Activated T-cell treated with anti-CD3 and anti-CD28 coated beads, Interleukin-2, amount 50 U/mL, for 48 hours (primary cell): ENCODE measurements around the gene PPARA.

Experiments used
- DNase-seq, 2 experiments: peaks; one replicate each; pipeline ENCODE4 v3.0.0-alpha.2; 2020

Gene PPARA

DNA sequence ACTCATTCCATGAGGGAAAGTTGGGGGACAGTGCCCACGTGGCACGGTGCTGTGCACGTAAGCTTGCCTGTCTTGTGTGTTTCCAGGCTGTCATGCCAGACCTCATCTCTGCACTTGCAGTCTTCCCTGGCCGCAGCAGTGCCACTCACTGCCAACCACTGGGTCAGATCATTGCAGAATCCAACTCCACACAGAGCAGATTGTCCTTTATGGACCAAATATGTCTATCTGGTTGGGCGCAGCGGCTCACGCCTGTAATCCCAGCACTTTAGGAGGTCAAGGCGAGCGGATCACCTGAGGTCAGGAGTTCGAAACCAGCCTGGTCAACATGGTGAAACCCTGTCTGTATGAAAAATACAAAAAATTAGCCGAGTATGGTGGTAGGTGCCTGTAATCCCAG, 4.4 kb upstream of the PPARA start:
- no peak for DNase-seq

DNA sequence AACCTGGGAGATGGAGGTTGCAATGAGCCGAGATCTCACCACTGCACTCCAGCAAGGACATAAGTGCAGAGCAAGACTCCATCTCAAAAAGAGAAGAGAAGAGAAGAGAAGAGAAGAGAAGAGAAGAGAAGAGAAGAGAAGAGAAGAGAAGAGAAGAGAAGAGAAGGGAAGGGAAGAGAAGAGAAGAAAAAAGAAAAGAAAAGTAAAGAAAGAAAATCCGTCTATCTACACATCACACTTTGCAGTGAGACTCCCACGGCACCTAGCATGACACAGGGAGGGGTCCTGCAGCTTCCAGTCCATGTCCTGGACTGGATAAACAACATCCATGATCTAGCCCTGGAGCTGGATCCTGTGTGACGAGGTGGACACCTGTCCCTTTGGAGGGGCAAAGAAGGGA, 4.0 kb upstream of the PPARA start:
- DNase-seq = no peak

DNA sequence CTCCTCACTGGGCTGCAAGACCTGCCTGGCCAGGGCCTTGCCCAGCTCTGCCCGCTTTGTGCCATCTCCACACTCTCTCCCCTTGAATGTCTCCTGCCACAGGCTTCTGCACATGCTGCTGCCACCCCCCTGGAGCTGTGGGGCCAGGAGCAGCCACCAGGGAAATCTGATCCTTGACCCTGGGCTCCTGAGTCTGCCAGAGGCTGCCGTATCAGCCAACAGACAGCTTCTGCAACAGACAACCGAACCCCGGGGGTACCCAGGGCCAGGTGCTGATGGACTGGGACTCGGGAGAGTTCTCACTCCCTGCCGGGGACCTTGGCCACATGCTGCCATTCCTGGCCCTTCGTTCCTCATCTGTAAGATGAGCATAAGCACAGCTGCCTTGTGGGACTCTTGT, 3.3 kb upstream of the PPARA start:
- DNase-seq = no peak

DNA sequence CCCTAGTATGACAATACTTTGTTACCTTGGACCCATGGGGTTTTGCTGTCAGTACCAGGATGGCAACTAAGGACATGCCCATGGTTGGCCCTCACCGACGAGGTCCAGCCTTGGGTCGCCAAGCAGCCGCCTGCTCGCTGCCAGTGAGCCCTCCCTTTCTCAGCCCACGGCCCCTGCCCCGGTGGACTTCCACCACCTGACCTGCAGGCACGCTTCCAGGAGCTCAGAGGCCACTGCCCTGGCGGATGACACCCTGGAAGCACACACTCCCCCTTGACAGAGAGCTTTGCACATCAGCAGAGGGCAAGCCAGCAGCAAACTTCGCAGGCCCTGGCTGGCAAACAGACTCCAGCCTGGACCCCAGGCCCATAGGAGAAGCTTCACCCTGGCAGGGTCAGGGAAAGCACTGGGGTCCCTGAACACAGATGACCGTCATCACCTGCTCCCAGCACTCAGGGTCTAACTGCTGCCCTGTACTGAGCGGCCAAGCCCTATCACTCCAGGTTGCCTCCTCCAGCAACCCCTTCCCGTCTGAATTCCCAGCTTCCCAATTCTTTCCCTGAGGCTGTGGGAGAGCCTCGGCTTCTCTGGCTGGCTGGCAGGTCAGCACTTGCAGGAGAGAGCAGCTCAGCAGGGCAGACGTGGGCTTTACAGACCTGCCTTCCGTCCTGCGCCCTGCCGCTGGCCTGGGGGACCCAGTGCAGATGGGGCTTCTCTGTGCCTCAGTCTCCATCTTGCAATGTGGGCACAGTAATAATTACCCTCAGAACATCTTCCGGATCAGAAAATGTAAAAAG, 2.7 kb upstream of the PPARA start:
- DNase-seq = no peak

DNA sequence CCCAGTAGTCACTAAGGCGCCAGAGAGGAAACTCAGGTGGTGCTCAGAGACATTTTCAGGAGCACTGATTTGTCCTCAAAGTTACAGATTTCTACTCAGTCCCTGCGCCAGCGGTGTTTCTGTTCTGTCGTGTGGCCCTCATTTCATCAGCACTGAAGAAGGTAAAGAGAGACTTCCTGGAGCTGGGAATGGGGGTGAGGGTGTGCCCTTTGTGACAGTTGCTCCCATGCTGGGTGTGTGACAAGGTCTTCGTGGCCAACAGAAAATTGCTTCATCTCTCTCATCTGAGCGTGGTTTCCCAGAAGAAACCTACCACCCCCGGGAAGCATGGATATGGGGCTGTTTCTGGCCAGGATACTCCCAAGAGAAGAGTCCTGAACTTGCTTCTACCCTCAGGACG, 2.0 kb upstream of the PPARA start:
- no peak for DNase-seq

DNA sequence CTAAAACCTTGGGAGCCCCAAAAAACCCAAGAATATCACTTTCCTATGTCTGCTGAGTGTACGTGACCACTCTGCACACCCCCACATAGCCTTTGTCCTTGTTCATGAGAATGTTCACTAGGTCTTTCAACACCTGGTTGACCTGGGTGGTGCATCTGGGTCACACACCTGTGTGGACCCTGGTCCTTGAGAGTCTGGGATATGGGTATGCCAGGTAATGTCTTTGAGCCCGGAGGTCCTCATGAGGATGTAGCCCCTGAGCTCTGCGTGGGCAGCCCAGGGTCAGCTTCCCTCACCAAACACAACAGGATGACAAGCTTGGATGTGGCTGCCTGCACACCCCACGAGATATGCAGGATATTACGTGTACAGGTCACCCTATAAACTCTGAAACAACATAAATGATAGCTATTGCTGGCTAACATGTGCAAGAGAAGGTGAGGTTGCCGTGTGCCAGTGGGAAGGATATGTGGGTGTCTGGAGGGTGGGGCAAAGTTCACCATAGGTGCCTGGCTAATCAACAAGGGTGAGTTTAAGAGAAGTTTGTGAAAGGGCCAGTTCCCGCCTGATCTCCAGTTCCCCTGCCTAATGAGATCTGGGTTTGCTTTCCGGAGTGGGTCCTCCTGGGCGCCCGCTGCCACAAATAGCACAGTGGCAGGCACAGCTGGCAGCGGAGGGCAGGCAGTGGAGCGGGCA, 1.4 kb upstream of the PPARA start:
- DNase-seq = no peak

DNA sequence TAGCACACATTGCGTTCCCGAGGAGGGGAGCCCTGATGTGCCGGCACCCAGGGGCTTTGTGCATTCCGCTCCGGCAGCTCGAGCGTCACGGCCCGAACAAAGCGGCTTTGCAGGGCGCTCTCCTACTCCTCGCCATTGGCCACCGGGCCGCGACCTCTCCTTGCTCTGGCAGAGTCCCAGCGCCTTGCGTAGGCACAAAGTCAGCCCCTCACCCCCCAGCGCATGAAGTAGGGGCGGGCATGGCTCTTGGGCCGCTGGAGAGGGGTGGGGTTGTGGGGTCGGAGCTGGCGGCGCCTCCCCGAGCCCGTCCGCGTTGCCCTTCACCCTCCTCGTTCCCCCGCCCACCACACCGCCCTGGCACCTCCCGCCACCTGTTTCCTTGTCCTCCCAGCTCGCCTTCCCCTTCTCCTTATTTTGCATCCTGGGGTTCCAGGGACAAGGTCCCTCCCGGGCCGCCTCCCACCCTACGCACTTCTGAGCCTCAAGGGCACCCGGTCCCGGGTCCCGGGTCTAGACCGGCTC, 753 bp upstream of the PPARA start:
- peak; percentile 45 to 53 for DNase-seq

DNA sequence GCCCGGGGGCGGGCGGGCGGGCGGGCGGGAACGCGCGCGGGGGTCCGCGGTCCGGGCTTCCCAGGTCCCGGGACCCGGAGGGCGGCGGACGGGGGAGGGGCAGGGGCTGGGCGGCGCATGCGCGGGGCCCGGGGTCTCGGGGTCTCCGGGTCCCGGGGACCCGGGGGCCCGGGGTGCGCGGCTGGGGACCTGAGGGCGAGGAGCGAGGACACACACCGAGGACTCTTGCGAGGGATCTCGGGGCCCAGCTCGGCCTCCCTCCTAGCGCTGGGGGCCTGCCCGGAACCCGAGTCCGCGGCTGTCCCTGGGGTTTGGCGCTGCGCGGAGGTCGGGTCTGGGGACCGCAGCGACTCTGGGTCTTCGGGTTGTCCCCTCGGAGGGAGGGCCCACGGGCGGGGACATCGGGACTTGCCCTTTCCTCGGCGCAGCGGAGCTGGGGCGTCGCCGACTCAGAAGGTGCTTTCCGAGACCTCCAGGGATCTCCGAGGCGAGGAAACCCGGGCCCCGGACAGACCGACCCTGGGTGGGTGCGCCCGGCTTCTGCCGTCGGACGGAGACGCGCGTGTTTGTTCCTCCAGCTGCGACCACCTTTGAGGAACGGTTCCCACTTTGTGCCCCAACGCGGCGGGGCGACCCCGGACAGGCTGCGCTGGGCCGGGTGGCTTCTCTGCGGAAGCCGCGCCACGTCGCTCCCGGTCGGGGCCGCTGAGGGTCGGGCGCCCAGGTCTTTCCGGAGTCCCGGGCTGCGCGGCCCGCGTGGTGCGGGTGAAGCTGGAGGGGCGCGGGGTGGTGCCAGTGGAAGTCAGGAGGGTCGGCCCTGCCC, 540 bp downstream of the PPARA start:
- peak; percentile 72 to 78 for DNase-seq

DNA sequence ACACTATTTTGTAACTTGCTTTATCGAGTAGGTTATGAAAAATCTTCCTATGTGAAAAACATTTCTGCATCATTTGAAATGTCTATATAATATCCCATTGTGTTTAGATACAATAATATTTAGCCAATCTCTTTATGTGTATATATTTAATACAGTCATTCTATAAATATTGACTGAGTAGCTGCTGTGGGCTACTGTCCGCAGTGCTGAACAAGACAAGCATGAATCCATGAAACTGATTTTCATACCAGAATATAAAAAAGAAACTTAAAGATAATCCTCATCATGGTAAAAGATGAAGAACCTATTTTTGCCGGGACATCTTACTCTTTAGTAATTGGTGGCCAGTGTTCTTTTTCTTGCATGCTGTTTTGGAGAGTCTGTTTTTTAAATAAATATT, 3.6 kb downstream of the PPARA start:
- DNase-seq = no peak

DNA sequence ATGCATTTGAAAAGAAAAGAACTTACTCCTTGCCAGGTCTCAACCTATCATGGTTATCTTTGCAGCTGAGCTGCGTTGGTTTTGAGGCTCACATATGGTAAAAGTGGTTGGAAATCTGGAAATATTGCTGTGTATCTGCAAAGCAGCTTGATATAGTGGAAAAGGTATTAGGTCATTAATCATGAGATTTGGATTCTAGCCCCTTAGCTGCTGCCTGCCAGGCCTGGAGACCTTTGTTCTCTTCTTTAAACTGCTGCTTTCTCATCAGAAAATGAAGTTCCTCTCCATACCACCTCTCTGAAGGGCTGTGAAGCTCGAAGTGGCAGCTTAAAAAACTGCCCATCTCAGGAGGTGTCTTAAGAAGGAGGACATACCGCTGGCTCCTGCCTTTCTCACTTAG, 5.7 kb downstream of the PPARA start:
- DNase-seq = no peak

DNA sequence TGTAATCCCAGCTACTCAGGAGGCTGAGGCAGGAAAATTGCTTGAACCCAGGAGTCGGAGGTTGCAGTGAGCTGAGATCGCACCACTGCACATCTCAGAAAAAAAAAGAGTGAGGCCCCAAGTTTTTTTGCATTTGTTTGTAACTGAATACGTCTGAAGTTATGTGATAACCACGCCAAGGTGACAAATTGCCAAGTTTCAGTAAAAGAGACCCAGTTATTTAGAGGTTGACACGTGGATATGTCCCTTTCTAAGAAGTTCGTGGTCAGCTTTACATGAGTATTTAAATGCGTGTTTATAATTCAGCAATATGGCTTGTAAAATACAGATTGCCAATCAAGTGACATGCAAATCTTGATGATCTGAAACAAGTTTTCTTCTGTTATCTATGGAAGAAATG, 8.0 kb downstream of the PPARA start:
- no peak for DNase-seq

DNA sequence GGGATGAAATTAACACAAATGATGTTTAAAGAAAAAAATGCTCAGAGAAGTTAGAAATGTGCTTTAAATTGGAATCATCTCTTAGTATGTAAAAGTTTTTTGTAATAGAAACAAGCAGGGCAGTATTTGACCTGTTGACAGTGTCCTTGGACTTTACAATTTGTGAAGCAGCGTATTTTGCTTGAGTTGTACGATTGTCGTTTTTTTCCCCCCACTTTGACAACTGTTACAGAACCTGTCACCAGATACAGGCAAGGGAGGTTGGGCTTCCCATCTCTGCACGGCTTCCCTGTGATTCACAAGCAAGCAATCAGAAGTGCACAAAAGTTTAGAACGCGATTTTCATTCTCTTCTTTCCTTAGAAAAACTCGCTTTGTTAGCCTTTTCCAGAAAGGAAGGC, 8.9 kb downstream of the PPARA start:
- DNase-seq = no peak

DNA sequence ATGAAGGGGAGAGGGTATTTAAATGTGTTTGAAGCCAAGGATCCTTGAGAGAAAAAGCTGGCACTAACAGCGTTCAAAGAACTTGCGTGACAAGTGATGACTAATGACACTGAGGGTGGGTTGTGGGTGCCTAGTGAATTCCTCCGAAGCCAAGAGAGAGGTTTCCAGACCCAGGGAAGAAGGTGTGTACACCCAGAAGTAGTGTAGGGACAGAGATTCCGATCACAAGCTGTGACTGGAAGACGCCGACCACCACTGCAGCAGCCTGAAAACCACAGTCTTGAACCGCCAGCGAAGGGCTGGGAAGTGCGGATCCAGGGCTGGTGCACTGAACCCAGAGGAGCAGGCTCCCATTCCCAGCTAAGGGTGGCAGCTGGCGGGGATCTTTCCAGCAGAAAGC, 9.5 kb downstream of the PPARA start:
- no peak for DNase-seq

DNA sequence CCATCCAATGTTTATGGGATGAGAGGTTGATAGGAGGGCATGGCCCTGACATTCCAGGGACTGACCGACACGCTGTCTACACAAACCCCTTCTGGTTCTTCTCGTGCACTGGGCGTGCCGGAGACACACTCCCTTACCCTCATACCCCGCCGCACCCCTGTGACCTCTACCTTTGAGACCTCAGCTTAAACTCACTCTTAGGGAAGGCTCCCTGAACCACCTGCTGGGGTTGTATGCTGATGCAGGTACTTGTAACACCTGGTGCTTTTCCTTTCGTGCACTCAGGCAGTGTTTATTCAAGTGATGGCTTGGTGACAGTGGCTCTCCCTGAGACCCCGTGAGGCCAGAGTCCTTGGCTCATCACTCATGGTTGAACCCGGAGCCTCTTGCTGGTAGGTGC, 12.0 kb downstream of the PPARA start:
- no peak for DNase-seq

DNA sequence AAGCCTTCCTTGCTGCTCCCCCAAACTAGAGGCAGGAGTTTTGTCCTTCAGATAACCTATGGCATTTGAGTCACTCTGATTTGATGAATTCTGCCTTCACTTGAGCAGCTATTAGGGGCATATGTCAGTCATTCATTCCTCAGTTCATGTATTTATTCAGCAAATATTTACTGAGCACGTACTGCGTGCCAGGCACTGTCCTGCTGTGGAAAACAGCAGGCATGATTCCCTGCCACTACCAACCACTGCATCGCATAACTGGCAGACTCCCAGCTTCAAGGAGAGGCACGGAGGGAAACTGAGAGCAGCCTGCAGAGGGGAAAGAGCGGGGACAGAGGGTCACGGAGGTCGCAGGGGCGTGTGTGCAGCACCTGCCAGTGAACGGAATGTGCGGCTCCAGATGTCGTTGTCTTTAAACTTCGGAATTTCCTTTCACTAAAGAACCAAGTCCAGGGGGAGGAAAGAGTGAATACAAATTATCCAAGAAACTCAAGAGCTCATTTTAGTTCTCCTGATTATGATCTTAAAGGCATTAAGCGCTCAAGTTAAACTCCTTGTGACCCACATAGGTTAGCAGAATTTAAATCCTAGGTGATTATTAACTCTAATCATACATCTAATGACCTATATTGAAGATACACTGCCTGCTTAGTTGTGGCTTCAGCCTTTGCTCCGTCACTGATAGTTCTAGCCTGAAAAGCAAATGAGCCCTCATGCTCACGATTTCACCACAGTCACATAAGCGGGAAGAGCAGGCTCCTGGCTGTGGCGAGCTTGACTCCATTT, 12.6 kb downstream of the PPARA start:
- DNase-seq = no peak

DNA sequence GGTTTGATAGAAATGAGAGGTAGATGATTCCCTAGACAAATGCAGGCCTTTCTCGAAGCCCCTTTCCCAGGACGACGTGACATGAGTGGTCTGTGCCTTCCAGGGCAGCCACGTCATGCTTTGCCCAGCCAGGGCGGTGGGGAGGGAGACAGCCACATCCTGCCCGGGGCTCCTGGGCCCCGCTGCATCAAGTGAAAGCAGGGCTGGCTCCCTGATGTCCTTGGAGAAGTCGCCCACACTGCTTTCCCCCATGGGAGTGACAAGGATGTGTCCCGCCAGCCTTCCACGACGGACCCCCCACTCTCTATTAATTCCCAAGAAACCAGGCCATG, 13.2 kb downstream of the PPARA start:
- no peak for DNase-seq

DNA sequence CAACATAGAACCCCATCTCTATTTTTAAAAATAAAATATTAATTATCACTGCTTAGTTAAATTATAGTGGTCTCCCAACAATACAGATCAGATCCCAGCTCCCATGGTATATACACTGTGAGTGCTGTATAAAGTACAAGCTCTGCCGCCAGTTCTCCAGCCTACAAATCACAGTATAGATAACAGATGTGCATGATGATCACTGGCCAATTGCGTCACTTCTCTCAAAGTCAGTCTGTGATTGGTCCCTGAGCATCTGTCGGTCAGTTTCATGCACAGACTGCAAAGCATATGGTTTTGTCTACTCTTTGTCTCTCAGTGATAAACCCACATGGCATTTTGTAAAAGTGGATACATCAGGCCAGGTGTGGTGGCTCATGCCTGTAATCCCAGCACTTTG, 15.7 kb downstream of the PPARA start:
- no peak for DNase-seq

DNA sequence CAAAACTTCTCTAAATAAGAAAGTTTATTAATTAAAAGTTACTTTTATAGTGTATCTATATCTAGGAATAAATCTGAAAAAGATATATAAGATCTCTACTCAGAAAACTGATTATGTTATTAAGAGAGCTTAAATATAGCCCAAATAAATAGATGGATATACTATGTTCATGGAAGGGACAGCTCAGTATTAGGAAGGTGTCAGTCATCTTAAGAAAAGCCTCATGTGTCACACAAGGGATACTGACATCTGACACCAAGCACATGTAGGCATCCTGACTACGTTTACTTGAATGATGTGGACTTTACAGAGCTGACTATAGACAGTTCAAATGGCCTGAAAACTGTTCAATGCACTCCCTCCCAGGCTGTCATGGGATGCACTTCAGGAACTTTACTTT, 19.3 kb downstream of the PPARA start:
- DNase-seq = no peak

DNA sequence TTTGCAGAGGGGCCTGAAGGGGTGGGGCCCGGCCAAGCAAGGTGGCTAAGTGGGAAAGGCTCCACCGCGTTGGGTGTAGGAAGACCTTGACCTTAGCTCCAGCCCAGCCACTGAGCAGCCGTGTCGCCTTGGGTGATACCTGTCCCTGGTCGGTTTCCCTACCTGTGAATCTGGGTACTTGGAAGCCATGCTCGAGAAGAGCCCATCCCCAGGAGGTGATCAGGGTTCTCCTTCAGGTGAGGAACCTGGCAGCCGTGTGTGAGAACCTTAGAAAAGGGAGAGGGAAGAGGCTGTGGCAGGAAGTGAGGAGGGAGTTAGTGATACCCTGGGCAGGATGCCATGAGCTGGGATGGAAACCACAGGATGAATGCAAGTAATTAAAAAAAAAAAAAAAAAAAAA, 21.6 kb downstream of the PPARA start:
- DNase-seq = no peak

DNA sequence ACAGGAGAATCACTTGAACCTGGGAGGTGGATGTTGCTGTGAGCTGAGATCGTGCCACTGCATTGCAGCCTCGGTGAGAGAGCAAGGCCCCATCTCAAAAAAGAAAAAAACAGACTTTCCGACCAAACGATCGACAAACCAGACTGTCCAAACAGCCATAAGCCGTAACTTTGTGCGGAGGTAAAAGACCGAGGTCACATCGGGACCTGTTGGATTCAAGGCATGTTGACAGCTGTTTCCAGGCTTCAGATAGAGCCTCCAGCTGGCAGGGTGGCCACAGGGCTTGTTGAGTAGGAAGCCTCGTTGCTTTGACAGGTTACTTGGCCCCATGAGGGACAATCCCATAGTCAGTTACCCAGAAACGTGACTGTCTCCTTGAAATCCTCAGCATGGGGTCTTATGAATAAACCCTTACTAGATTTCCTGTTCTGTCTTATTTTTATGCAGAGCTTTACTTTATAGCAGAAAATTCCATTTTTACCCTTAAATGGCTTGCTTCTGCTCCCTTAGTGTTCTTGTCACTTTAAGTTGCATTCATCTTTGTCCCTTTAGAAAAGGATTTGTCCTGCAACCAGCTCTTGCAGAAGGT, 22.3 kb downstream of the PPARA start:
- no peak for DNase-seq

DNA sequence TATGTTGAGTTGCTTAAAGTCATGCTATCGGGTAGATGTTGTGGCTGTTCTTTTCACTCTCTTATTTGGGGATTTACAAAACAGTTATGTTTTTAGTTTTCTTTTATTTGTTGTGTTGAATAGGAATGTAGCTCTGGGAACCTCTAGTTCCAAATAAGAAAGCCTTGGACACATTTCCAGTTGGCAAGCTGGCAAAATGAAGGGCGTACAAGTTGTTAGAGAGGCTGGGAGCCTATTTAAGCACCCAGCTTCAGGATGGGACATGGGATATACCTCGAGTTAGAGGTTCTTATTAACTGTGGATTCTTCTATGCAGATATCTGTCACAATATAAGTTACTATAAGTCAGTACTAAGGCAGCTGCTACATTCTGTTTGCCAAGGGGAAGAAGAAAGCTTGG, 22.8 kb downstream of the PPARA start:
- no peak for DNase-seq

DNA sequence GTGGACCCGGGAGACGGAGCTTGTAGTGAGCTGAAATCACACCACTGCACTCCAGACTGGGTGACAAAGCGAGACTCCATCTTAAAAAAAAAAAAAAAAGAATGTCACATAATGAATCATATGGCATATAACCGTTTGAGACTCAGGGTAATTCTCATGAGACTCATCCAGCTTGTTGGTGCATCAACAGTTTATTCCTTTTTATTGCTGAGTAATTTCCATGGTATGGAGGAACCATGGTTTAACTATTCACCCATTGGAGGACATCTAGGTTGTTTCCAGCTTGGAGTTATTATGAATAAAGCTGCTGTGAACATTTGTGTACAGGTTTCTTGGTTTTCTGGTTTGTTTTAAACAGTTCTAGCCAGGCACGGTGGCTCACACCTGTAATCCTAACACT, 25.3 kb downstream of the PPARA start:
- no peak for DNase-seq
